ENCODE measurements around the gene IFI35.
"Not testable (repeated sequence)": the region's sequence is repeated elsewhere in the genome, so short reads cannot be mapped to it uniquely, and the experiment has no call there.

The IFI35 gene

GRCh38 chr17:43006639-43007551, at the start of gene IFI35:
TSS of gene IFI35 (plus strand) at chr17:43006784. CDS start at chr17:43006948, 164 bp downstream.
- DNase-seq (ENCODE audit: low read depth in 2 of 2, low spot score in 1 of 2): peak; percentile 74 to 75

GRCh38 chr17:42964161-42964932, 42.2 kb upstream of the IFI35 start, which contains the start of gene AARSD1:
TSS of gene AARSD1 (minus strand) at chr17:42964454. CDS start at chr17:42964440, 14 bp downstream.
- DNase-seq (ENCODE audit: low read depth in 2 of 2, low spot score in 1 of 2): peak; percentile 73 to 79

- no peak for DNase-seq (ENCODE audit: low read depth in 2 of 2, low spot score in 1 of 2)
Measured at GRCh38 chr17:42967925-42968324, 38.7 kb upstream of the IFI35 start.

- no peak for DNase-seq (ENCODE audit: low read depth in 2 of 2, low spot score in 1 of 2)
Measured at GRCh38 chr17:42969001-42969581, 37.5 kb upstream of the IFI35 start.

GRCh38 chr17:42971589-42971988, 35.0 kb upstream of the IFI35 start:
- no peak for DNase-seq (ENCODE audit: low read depth in 2 of 2, low spot score in 1 of 2)

- not testable (repeated sequence) for DNase-seq (ENCODE audit: low read depth in 2 of 2, low spot score in 1 of 2)
Measured at GRCh38 chr17:42973323-42973722, 33.3 kb upstream of the IFI35 start.

GRCh38 chr17:42975265-42975664, 31.3 kb upstream of the IFI35 start:
- no peak for DNase-seq (ENCODE audit: low read depth in 2 of 2, low spot score in 1 of 2)

- DNase-seq (ENCODE audit: low read depth in 2 of 2, low spot score in 1 of 2): not testable (repeated sequence)
Measured at GRCh38 chr17:42975701-42976100, 30.9 kb upstream of the IFI35 start.

- no peak for DNase-seq (ENCODE audit: low read depth in 2 of 2, low spot score in 1 of 2)
Measured at GRCh38 chr17:42979511-42980273, 26.9 kb upstream of the IFI35 start, which contains the start of gene PTGES3L. TSS of gene PTGES3L (minus strand) at chr17:42980080. CDS start at chr17:42980053, 27 bp downstream.

- DNase-seq (ENCODE audit: low read depth in 2 of 2, low spot score in 1 of 2): peak; percentile 85 to 86
Measured at GRCh38 chr17:42980274-42980765, 26.3 kb upstream of the IFI35 start, which contains the start of gene RUNDC1. TSS of gene RUNDC1 (plus strand) at chr17:42980565. CDS start at chr17:42980577, 12 bp downstream.

GRCh38 chr17:42980766-42981397, 25.7 kb upstream of the IFI35 start:
- no peak for DNase-seq (ENCODE audit: low read depth in 2 of 2, low spot score in 1 of 2)

GRCh38 chr17:42982266-42982665, 24.3 kb upstream of the IFI35 start:
- no peak for DNase-seq (ENCODE audit: low read depth in 2 of 2, low spot score in 1 of 2)

- no peak for DNase-seq (ENCODE audit: low read depth in 2 of 2, low spot score in 1 of 2)
Measured at GRCh38 chr17:42985225-42985624, 21.4 kb upstream of the IFI35 start.

- no peak for DNase-seq (ENCODE audit: low read depth in 2 of 2, low spot score in 1 of 2)
Measured at GRCh38 chr17:42989141-42989540, 17.4 kb upstream of the IFI35 start.

GRCh38 chr17:42989726-42990652, 16.6 kb upstream of the IFI35 start:
- DNase-seq (ENCODE audit: low read depth in 2 of 2, low spot score in 1 of 2): no peak

- DNase-seq (ENCODE audit: low read depth in 2 of 2, low spot score in 1 of 2): no peak
Measured at GRCh38 chr17:42991471-42991870, 15.1 kb upstream of the IFI35 start.

- DNase-seq (ENCODE audit: low read depth in 2 of 2, low spot score in 1 of 2): no peak
Measured at GRCh38 chr17:42992872-42993271, 13.7 kb upstream of the IFI35 start.

GRCh38 chr17:42993913-42994312, 12.7 kb upstream of the IFI35 start:
- DNase-seq (ENCODE audit: low read depth in 2 of 2, low spot score in 1 of 2): not testable (repeated sequence)

All from stimulated activated CD8-positive, alpha-beta memory T cell treated with anti-CD3 and anti-CD28 coated beads, Interleukin-4, amount 100 ng/mL, for 4 hours (primary cell).